GM10847 (cell line): ENCODE measurements around the gene TBL3.

Source experiments
- POLR2A ChIP-seq: IDR thresholded peaks from 2 replicates; pipeline ENCODE4 v1.6.1; 2011; ENCODE audit not compliant: insufficient read length; ENCODE audit errors: extremely low read depth

The TBL3 gene

GRCh38 chr16:1974157-1975070 is 2.6 kb downstream of the TBL3 start:
- TF ChIP-seq POLR2A, result no peak

- no peak for TF ChIP-seq POLR2A
Observed at GRCh38 chr16:1975432-1976215, 3.8 kb downstream of the TBL3 start.

DNA sequence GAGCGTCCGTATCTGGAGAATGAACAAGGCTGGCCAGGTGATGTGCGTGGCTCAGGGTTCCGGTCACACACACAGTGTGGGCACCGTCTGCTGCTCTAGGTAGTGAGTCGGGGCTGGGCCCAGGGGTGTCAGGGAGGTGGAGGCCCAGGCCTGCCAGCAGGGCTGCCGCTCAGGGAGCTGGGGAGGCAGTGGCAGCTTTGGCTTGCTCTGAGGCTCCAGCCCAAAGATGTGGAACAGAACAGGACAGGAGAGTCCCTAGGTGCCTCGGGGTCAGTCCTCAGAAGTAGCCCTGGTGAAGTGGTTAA is 4.3 kb downstream of the TBL3 start:
- TF ChIP-seq POLR2A, result no peak

DNA sequence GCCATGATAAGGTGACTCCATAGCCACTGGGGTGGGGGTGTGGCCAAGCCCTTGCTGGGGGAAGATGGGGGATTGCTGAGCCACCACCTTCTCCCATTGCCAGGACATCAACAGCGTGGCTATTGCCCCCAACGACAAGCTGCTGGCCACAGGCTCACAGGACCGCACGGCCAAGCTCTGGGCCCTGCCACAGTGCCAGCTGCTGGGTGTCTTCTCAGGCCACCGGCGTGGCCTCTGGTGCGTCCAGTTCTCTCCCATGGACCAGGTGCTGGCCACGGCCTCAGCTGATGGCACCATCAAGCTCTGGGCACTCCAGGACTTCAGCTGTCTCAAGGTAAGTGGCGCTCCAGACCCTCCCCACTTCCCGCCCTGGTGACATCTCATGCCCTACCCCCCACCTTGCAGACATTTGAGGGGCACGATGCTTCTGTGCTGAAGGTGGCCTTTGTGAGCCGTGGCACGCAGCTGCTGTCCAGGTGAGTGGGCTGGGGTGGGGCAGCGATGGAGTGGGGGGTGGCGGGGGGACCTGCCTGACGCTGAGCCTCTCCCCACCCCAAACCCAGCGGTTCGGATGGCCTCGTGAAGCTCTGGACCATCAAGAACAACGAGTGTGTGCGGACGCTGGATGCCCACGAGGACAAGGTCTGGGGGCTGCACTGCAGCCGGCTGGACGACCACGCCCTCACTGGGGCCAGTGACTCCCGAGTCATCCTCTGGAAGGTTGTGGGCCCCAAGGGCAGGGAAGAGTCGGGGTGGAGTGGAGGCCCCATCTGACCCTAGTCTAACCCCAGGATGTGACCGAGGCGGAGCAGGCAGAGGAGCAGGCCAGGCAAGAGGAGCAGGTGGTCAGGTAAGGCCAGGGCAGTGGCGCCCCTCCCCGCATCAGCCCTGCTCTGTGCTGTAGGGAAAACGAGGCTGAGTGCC is 5.4 kb downstream of the TBL3 start:
- no peak for TF ChIP-seq POLR2A

DNA sequence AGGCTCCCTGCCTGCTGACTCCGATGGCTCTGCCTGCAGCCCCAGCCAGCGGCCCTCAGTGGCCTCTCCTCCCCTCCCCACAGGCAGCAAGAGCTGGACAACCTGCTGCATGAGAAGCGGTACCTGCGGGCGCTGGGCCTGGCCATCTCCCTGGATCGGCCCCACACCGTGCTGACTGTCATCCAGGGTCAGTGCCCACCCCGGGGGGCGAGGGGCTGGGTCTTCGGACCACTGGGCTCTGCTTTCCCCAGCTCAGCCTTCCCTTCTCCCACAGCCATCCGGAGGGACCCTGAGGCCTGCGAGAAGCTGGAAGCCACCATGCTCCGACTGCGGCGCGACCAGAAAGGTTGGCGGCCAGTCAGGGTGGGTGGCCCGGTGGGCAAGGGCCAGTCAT is 6.0 kb downstream of the TBL3 start:
- TF ChIP-seq POLR2A, result no peak

GRCh38 chr16:1978476-1979120 is 6.7 kb downstream of the TBL3 start:
- no peak for TF ChIP-seq POLR2A

DNA sequence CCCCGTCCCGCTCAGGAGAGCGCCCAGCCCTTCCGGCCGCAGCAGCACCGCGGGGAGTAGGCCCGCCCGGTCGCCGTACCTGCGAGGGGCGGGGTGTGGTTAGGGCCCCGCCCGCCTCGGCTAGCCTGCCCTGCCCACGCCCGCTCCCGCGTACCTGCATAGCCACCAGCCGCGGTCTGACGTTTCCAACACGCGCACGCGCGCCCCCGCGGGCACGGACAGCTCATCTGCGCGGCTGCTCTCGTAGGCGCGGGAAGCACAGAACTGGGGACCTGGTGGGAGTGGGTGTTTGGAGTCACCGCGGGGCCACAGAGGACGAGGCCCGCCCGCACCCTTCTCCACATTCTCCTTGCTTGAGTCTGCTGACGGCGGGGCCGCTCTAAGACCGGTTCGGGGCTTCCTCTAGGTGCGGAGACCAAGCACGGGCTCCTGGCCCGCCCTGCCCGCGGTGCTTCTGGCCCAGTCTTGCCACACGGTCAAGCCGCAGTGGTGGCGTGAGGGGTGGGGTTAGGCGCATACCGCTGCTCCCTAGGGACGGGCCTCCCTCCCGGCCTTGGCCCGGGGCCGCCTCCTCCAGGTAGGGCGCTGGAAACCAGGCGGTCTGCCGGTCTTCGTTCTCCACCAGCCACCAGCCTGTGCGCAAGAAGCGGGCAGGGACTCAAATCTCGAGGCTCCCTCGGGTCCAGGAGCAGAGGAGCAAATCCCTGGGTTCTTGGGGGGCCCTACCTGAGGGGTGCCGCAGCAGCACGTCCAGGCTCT is 7.6 kb downstream of the TBL3 start:
- no peak for TF ChIP-seq POLR2A

GRCh38 chr16:1980030-1980769 is 8.3 kb downstream of the TBL3 start:
- no peak for TF ChIP-seq POLR2A

- no peak for TF ChIP-seq POLR2A
Observed at GRCh38 chr16:1980770-1981087, 8.9 kb downstream of the TBL3 start.

GRCh38 chr16:1981398-1981836 is 9.6 kb downstream of the TBL3 start, which contains the start of gene NOXO1:
Gene NOXO1 (minus strand): TSS chr16:1981469. CDS start chr16:1981179, 290 bp downstream.
- TF ChIP-seq POLR2A, result no peak

- no peak for TF ChIP-seq POLR2A
Observed at GRCh38 chr16:1982013-1982433, 10.2 kb downstream of the TBL3 start.

DNA sequence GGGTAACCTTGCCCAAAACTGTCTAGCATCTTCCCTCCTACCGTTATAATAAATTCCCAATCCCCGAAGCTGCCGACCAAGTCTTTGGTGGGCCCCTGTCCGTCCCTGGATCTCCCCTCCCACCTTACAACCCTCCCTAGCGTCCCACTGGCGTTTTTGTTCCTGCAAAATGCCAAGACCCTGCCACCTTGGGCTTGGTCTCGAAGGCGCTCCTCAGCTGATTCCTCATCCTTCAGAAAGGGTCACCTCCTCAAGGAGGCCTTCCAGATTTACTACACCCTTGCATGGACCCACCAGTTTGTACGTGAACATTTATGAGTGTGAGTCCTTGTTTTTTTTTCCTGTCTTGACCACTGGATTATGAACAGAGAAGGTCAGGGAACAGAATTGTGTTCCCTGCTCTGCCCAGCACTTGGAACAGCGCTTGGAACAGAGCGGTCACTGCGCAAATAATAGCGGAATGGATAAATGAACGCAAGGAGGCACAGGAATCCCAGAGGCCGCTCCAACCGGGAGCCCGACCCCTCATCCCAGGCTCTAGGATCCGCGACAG is 11.2 kb downstream of the TBL3 start:
- TF ChIP-seq POLR2A, result no peak

- TF ChIP-seq POLR2A, result peak; percentile 87
Observed at GRCh38 chr16:1983544-1984346, 11.9 kb downstream of the TBL3 start, which contains the start of gene GFER. Gene GFER (plus strand): TSS chr16:1984193. CDS start chr16:1984219, 26 bp downstream.
